Measurements from ENCODE around the gene NFX1. TPM values are rescaled to one million over a fixed set of nuclear protein-coding genes. Genes with fewer than 3 reads are reported as not detected.

Gene NFX1
- polyA plus RNA-seq, 1 donor (not counting 4 experiments of a cell fraction or from before 2014, with no cell fraction given), result 28.1 TPM

- TF ChIP-seq EZH2 (IDR thresholded peaks at IDR 0.05; ENCODE audit: low read length) (no peak), CTCF (optimal IDR thresholded peaks at IDR 0.05 in 1 of 3, IDR thresholded peaks at IDR 0.05 in 1 of 3, conservative IDR thresholded peaks at IDR 0.05 in 1 of 3; ENCODE audit: extremely low read depth in 1 of 3, insufficient read depth in 2 of 3, low read length in 3 of 3) (no peak)
- Histone ChIP-seq H3K4me3 (ENCODE audit: control insufficient read depth in 2 of 3, extremely low read depth in 1 of 3, insufficient read depth in 2 of 3, low read depth in 1 of 3, low read length in 3 of 3) (no peak overlapping the region), H3K79me2 (ENCODE audit: control insufficient read depth, insufficient read depth, low read length) (no peaks in the 10 kb centered on the region), H3K27me3 (ENCODE audit: control insufficient read depth, extremely low read depth, insufficient read depth, low read length) (no peaks in the 10 kb centered on the region), H3K27ac (ENCODE audit: control insufficient read depth, insufficient read depth, low read length) (no peak overlapping the region), H4K20me1 (ENCODE audit: control insufficient read depth, extremely low read depth, insufficient read depth, low read length) (no peaks in the 10 kb centered on the region), H3K36me3 (ENCODE audit: control insufficient read depth in 2 of 2, extremely low read depth in 1 of 2, insufficient read depth in 2 of 2, low read length in 2 of 2) (peaks cover 7 to 11% of the 10 kb centered on the region in 2 experiments), H3K9me1 (ENCODE audit: control insufficient read depth, extremely low read depth, insufficient read depth, low read length) (no peaks in the 10 kb centered on the region), H2AFZ (ENCODE audit: control insufficient read depth, low read length) (no peak overlapping the region), H3K4me2 (ENCODE audit: control insufficient read depth, extremely low read depth, insufficient read depth, low read depth, low read length) (no peak overlapping the region), H3K9me3 (ENCODE audit: control insufficient read depth, low read depth, low read length) (no peaks in the 10 kb centered on the region), H3K4me1 (ENCODE audit: control insufficient read depth, extremely low read depth, insufficient read depth, low read length) (peaks cover 9% of the 10 kb centered on the region), H3K9ac (ENCODE audit: control insufficient read depth, extremely low read depth, insufficient read depth, low read length) (no peak overlapping the region)
- DNase-seq (ENCODE audit: low read depth, low spot score), result no peak
- FAIRE-seq, result no peak
- dilution Hi-C loops (cut with MboI; ENCODE audit: extremely low pct_ligation_motif_present, low sequenced_read_pairs), result no loop called here
Observed at GRCh38 chr9:33248606-33249005, 41.7 kb upstream of the NFX1 start.

- Histone ChIP-seq H3K4me2 (ENCODE audit: control insufficient read depth, extremely low read depth, insufficient read depth, low read depth, low read length) (no peak overlapping the region), H3K9me1 (ENCODE audit: control insufficient read depth, extremely low read depth, insufficient read depth, low read length) (no peaks in the 10 kb centered on the region), H3K4me3 (ENCODE audit: control insufficient read depth in 2 of 3, extremely low read depth in 1 of 3, insufficient read depth in 2 of 3, low read depth in 1 of 3, low read length in 3 of 3) (no peak overlapping the region), H4K20me1 (ENCODE audit: control insufficient read depth, extremely low read depth, insufficient read depth, low read length) (no peaks in the 10 kb centered on the region), H3K9ac (ENCODE audit: control insufficient read depth, extremely low read depth, insufficient read depth, low read length) (no peak overlapping the region), H3K36me3 (ENCODE audit: control insufficient read depth in 2 of 2, extremely low read depth in 1 of 2, insufficient read depth in 2 of 2, low read length in 2 of 2) (peaks cover 7 to 12% of the 10 kb centered on the region in 2 experiments), H3K27me3 (ENCODE audit: control insufficient read depth, extremely low read depth, insufficient read depth, low read length) (no peaks in the 10 kb centered on the region), H3K4me1 (ENCODE audit: control insufficient read depth, extremely low read depth, insufficient read depth, low read length) (peaks cover 9% of the 10 kb centered on the region), H3K9me3 (ENCODE audit: control insufficient read depth, low read depth, low read length) (no peaks in the 10 kb centered on the region), H3K27ac (ENCODE audit: control insufficient read depth, insufficient read depth, low read length) (no peak overlapping the region), H2AFZ (ENCODE audit: control insufficient read depth, low read length) (no peak overlapping the region), H3K79me2 (ENCODE audit: control insufficient read depth, insufficient read depth, low read length) (no peaks in the 10 kb centered on the region)
- TF ChIP-seq CTCF (optimal IDR thresholded peaks at IDR 0.05 in 1 of 3, IDR thresholded peaks at IDR 0.05 in 1 of 3, conservative IDR thresholded peaks at IDR 0.05 in 1 of 3; ENCODE audit: extremely low read depth in 1 of 3, insufficient read depth in 2 of 3, low read length in 3 of 3), result no peak
- TF ChIP-seq EZH2 (IDR thresholded peaks at IDR 0.05; ENCODE audit: low read length), result no peak
- dilution Hi-C loops (cut with MboI; ENCODE audit: extremely low pct_ligation_motif_present, low sequenced_read_pairs), result no loop called here
- FAIRE-seq (no peak), DNase-seq (ENCODE audit: low read depth, low spot score) (no peak)
Observed at GRCh38 chr9:33249087-33249658, 41.1 kb upstream of the NFX1 start.

Measured in keratinocyte (primary cell).